Endothelial cell of umbilical vein (primary cell): ENCODE results near the gene SNCA.

Experiments used
- MYC ChIP-seq: IDR thresholded peaks from one replicate; pipeline ENCODE4 v1.6.1; 2011; ENCODE audit warnings: mild to moderate bottlenecking, low read depth, low read length
- POLR2AphosphoS5 ChIP-seq: IDR thresholded peaks from 2 replicates; pipeline ENCODE4 v1.6.1; 2012; ENCODE audit warnings: low read depth, mild to moderate bottlenecking, control low read depth, low read length, moderate library complexity; ENCODE audit not compliant: insufficient read depth
- TF ChIP-seq, protein P1 (sequence below), 2 donors: IDR thresholded peaks; 1 replicate in 1 of 2; 2 replicates in 1 of 2; pipeline ENCODE4 v1.5.1; 2011; ENCODE audit warnings: low read length in 2 of 2, mild to moderate bottlenecking in 2 of 2, moderate library complexity in 2 of 2, control low read depth in 1 of 2, inconsistent platforms in 1 of 2, low read depth in 1 of 2; ENCODE audit not compliant: insufficient read depth in 1 of 2; ENCODE audit errors: extremely low read depth in 1 of 2
- TF ChIP-seq, protein P2 (sequence below): IDR thresholded peaks from 2 replicates; pipeline ENCODE4 v1.6.1; 2011; ENCODE audit not compliant: insufficient read depth, insufficient read length

DNA sequence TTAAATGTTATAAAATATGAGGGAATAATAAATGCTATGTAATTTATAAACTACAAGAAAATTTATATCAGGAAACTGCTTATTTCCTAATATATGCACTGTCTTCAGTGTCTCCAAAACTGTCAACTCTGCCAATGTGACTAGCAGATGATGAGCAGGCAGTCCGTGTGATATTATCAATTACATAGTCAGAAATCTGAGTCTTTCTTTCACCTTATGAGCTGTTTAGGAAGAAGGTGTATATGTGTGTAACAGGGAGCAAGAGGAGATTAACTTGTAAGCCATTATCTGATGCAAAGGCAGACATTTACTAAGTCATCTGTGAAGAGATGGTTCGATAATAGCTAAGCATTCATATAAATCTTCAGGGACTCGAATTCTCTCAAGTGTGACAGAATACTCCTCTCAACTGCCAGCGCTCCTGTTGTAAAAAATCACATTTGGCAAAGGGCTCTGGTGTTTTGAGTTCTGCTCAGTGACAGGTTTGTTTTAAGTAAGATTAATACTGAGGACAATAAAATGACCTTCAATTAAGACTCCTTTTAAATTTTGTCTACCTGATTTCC, 79.7 kb downstream of the SNCA start:
- TF ChIP-seq, protein P1, sequence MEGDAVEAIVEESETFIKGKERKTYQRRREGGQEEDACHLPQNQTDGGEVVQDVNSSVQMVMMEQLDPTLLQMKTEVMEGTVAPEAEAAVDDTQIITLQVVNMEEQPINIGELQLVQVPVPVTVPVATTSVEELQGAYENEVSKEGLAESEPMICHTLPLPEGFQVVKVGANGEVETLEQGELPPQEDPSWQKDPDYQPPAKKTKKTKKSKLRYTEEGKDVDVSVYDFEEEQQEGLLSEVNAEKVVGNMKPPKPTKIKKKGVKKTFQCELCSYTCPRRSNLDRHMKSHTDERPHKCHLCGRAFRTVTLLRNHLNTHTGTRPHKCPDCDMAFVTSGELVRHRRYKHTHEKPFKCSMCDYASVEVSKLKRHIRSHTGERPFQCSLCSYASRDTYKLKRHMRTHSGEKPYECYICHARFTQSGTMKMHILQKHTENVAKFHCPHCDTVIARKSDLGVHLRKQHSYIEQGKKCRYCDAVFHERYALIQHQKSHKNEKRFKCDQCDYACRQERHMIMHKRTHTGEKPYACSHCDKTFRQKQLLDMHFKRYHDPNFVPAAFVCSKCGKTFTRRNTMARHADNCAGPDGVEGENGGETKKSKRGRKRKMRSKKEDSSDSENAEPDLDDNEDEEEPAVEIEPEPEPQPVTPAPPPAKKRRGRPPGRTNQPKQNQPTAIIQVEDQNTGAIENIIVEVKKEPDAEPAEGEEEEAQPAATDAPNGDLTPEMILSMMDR (IDR thresholded peaks at IDR 0.05; ENCODE audit: extremely low read depth in 1 of 2, insufficient read depth in 1 of 2, low read depth in 1 of 2, low read length in 2 of 2), result no peak
- TF ChIP-seq MYC, result no peak
- TF ChIP-seq, protein P2, sequence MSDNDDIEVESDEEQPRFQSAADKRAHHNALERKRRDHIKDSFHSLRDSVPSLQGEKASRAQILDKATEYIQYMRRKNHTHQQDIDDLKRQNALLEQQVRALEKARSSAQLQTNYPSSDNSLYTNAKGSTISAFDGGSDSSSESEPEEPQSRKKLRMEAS, result no peak
- TF ChIP-seq POLR2AphosphoS5, result no peak
